Adrenal gland (tissue), 12 donors: ENCODE data around the gene AGPAT1. TPM values are rescaled to one million over a fixed set of nuclear protein-coding genes. Genes with fewer than 3 reads are reported as not detected.

Source experiments
- DNase-seq, 7 donors: peaks; one replicate each; pipeline ENCODE4 v3.0.0-alpha.2; 2019 to 2020
- H3K27ac ChIP-seq, 5 donors: fragments of 200-600 bp; sonication (generic) in 4 of 5; 1 replicate in 3 of 5; 2 replicates in 2 of 5; pipeline versions ENCODE4 v1.5.1 to v1.8.0; 2016 to 2020; ENCODE audit warnings: mild to moderate bottlenecking in 1 of 5
- H3K27me3 ChIP-seq: fragments of 200-600 bp; 2 replicates; pipeline ENCODE4 v1.8.0; 2021
- H3K36me3 ChIP-seq, 2 donors: fragments of 200-600 bp; replicated peaks in 1 of 2; 1 replicate in 1 of 2; 2 replicates in 1 of 2; pipeline versions ENCODE4 v1.5.1 to v1.8.0; 2018 to 2022
- H3K4me1 ChIP-seq, 2 donors: fragments of 200-600 bp; replicated peaks in 1 of 2; 1 replicate in 1 of 2; 2 replicates in 1 of 2; pipeline versions ENCODE4 v1.5.1 to v1.8.0; 2018 to 2021
- H3K4me3 ChIP-seq, 4 donors: fragments of 200-600 bp; sonication (generic) in 3 of 4; one replicate each; pipeline ENCODE4 v1.5.1; 2016 to 2018
- H3K9me3 ChIP-seq, 3 donors: fragments of 200-600 bp; sonication (generic) in 1 of 3; replicated peaks in 1 of 3; 1 replicate in 2 of 3; 2 replicates in 1 of 3; pipeline versions ENCODE4 v1.5.1 to v1.8.0; 2016 to 2021
- POLR2A ChIP-seq, 2 donors: fragments of 450-650 bp; IDR thresholded peaks; one replicate each; pipeline ENCODE4 v1.6.1; 2017; ENCODE audit warnings: antibody characterized with exemption in 2 of 2, mild to moderate bottlenecking in 2 of 2, moderate library complexity in 1 of 2
- WGBS, 4 donors: extraction: QIAGEN DNeasy Blood & Tissue Kit in 2 of 4; methylation state at CpG; one replicate each; pipeline versions ENCODE4 v1.1.5 to v1.1.7; 2013 to 2017; 5-methylcytosine and 5-hydroxymethylcytosine counted together
- intact Hi-C, 2 donors: fragments of 100-400 bp; cut with DNase I; formaldehyde crosslinking; loops; one replicate each; pipeline versions ENCODE4 v1.14.1 to v1.15.0; 2022 to 2023
- polyA plus RNA-seq, 3 donors: library from polyadenylated mRNA; stranded (reverse); fragments of 200-250 nt in 2 of 3; fragments of 350-450 nt in 1 of 3; fragmentation: Illumina TruSeq in 1 of 3; extraction: RNeasy Lipid Tissue Mini Kit (QIAGEN cat#74804) in 1 of 3; gene quantifications; one replicate each; pipeline ENCODE4 v1.2.3, GENCODE V29; 2013 to 2014
- total RNA-seq, 9 donors: library from RNA; depleted of rRNA in 4 of 9; stranded (reverse); fragments of >200 nt in 4 of 9; fragments of 120-200 nt in 1 of 9; fragmentation: NEBNext Ultra II Directional in 1 of 9; extraction: Animal tissue kit (Norgen Biotek cat#: 25700) in 1 of 9; gene quantifications; one replicate each; pipeline versions ENCODE4 v1.1.0 to v1.2.4, GENCODE V29; 2013 to 2023
- TF ChIP-seq, protein P1 (sequence below), 6 experiments: fragments of 450-650 bp in 4 of 6; fragments of 200-600 bp in 2 of 6; sonication (generic) in 1 of 6; IDR thresholded peaks; 1 replicate in 5 of 6; 2 replicates in 1 of 6; pipeline versions ENCODE4 v1.5.1 to v1.8.0; 2016 to 2021; ENCODE audit warnings: antibody characterized with exemption in 6 of 6, mild to moderate bottlenecking in 2 of 6, moderate library complexity in 1 of 6
- donor health status: healthy with polysubstance abuse.
- donor health status: Bipolar disorder and iron deficiency.
- donor health status: DM: yes; HTN: yes; CAD: no.
- donor health status: DM: no; HTN: no; CAD: no.
- donor health status: DM: no; HTN: no; CAD: no.
- donor health status: DM: yes; HTN: yes; CAD: no.

The AGPAT1 gene
- total and polyA plus RNA-seq, 12 donors: 51.9 to 91.9 (median 68.5) TPM

DNA sequence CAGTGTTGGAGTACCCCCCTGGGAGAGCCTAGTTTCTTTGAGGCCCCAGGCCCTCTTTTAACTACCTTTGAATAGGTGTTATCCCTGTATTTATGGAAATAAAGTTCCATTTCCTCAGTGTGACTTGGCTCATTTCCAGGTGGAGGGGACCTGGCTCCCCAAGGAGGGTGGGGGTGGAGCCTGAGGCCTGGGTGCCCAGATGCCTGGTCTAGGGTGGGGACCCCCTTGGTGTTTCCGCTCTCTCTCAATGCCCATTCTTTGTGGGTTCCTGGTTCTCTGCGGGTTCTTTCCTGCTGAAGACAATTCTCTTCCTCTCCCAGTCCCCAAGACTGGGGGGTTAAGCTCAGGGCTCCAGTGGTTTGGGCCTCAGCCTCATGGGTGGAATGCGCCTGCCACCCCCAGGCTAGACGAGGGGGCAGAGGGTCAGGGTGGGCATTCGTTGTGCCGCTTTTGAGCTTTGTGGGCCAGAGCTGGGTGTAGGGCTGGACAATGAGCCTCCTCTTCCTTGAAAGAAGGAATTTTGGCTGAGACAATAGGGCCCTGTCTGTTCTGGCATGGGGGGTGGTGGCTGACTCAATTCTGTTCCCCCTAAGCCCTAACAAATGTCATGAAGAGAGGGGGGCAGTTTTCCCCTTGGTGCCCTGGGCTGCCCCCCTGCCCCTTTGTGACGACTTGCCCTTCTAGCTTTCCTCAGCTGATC is 12.2 kb downstream of the AGPAT1 start:
- Histone ChIP-seq H3K27ac (peak overlapping the region in 1 of 5 donors; percentile 8), H3K27me3 (no peaks in the 10 kb centered on the region), H3K4me3 (no peak overlapping the region), H3K4me1 (no peaks in the 10 kb centered on the region), H3K36me3 (peaks cover 0 to 35% of the 10 kb centered on the region in 2 donors), H3K9me3 (no peaks in the 10 kb centered on the region)
- TF ChIP-seq, protein P1, sequence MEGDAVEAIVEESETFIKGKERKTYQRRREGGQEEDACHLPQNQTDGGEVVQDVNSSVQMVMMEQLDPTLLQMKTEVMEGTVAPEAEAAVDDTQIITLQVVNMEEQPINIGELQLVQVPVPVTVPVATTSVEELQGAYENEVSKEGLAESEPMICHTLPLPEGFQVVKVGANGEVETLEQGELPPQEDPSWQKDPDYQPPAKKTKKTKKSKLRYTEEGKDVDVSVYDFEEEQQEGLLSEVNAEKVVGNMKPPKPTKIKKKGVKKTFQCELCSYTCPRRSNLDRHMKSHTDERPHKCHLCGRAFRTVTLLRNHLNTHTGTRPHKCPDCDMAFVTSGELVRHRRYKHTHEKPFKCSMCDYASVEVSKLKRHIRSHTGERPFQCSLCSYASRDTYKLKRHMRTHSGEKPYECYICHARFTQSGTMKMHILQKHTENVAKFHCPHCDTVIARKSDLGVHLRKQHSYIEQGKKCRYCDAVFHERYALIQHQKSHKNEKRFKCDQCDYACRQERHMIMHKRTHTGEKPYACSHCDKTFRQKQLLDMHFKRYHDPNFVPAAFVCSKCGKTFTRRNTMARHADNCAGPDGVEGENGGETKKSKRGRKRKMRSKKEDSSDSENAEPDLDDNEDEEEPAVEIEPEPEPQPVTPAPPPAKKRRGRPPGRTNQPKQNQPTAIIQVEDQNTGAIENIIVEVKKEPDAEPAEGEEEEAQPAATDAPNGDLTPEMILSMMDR (IDR thresholded peaks at IDR 0.05): no peak
- TF ChIP-seq POLR2A (IDR thresholded peaks at IDR 0.05): no peak
- intact Hi-C loops: loop anchor here in 1 of 2 donors (10.0 kb wide), 1 partner anchor 49 kb away; no protein-coding TSS in a partner anchor
- WGBS, 4 donors: 82 to 90% (median 87%) methylated on average over 3 to 7 of the region's 7 CpGs
- no peak for DNase-seq

DNA sequence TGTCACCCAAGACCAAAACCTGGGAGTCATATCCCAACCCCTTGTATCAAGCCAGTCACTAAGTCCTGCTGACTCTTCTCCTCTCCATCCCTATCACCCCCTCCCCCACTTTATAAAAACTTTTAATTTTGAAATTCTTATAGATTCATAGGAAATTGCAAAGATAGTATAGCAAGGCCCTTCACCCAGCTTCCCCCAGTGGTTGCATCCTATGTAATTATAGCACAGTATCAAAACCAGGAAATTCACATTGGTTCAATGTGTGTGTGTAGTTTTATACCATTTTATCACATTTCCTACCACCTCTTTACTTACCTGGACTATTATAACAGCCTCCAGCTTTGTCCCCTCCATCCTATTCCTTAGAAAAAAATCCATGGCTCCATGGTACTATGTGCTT is 17.8 kb downstream of the AGPAT1 start:
- TF ChIP-seq, protein P1 (IDR thresholded peaks at IDR 0.05): no peak
- TF ChIP-seq POLR2A (IDR thresholded peaks at IDR 0.05): no peak
- H3K4me1 ChIP-seq: peaks cover 9 to 10% of the 10 kb centered on the region in 2 donors
- no peaks in the 10 kb centered on the region for H3K9me3 ChIP-seq
- no peaks in the 10 kb centered on the region for H3K27me3 ChIP-seq
- peaks cover 0 to 43% of the 10 kb centered on the region in 2 donors for H3K36me3 ChIP-seq
- no peak overlapping the region for H3K4me3 ChIP-seq
- no peak for DNase-seq
- no peak overlapping the region for H3K27ac ChIP-seq
- intact Hi-C loops: loop anchor here in 1 of 2 donors (5.0 kb wide), 1 partner anchor 41 kb away; no protein-coding TSS in a partner anchor

DNA sequence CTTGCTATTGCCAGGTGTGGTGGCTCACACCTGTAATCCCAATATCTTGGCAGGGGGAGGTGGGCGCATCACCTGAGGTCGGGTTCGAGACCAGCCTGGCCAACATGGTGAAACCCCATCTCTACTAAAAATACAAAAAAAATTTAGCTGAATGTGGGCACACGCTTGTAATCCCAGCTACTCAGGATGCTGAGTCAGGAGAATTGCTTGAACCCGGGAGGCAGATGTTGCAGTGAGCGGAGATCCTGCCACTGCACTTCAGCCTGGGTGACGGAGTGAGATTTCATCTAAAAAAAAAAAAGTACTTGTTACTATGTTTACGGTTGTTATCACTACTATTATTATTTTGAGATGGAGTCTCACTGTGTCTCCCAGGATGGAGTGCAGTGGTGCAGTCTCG is 19.0 kb downstream of the AGPAT1 start:
- H3K36me3 ChIP-seq: peaks cover 0 to 37% of the 10 kb centered on the region in 2 donors
- 89 to 95% (median 91%) methylated on average over 9 of the region's 9 CpGs for WGBS, 4 donors
- intact Hi-C loops: loop anchor here in 1 of 2 donors (5.0 kb wide), 1 partner anchor 40 kb away; no protein-coding TSS in a partner anchor
- no peak overlapping the region for H3K27ac ChIP-seq
- no peak overlapping the region for H3K4me3 ChIP-seq
- DNase-seq: no peak
- no peak for TF ChIP-seq POLR2A (IDR thresholded peaks at IDR 0.05)
- TF ChIP-seq, protein P1 (IDR thresholded peaks at IDR 0.05): no peak
- no peaks in the 10 kb centered on the region for H3K9me3 ChIP-seq
- H3K27me3 ChIP-seq: no peaks in the 10 kb centered on the region
- peaks cover 14 to 20% of the 10 kb centered on the region in 2 donors for H3K4me1 ChIP-seq

DNA sequence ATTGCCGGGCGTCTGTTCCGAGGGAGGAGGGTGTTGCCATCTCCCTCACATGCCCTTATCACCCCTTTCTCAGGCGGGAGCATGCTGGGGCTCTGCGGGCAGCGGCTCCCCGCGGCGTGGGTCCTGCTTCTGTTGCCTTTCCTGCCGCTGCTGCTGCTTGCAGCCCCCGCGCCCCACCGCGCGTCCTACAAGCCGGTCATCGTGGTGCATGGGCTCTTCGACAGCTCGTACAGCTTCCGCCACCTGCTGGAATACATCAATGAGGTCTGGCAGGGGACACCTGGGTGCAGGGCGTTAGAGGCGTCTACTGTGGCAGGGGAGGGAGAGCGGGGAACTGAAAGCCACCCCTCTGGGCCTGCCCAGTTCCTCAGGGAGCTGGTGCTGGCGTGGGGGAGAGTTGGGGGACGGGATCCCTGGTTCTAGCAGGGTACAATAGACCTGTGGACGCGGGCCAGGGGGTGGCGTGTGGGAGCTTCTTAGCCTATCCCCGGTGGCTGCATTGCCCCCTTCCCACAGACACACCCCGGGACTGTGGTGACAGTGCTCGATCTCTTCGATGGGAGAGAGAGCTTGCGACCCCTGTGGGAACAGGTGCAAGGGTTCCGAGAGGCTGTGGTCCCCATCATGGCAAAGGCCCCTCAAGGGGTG is 21.2 kb downstream of the AGPAT1 start:
- TF ChIP-seq, protein P1 (IDR thresholded peaks at IDR 0.05): peak; percentile 12 to 73 (median 64)
- no peak for TF ChIP-seq POLR2A (IDR thresholded peaks at IDR 0.05)
- Histone ChIP-seq H3K9me3 (no peaks in the 10 kb centered on the region), H3K27me3 (no peaks in the 10 kb centered on the region), H3K27ac (peak overlapping the region; percentile 73 to 94 (median 86)), H3K36me3 (peaks cover 0 to 34% of the 10 kb centered on the region in 2 donors), H3K4me1 (peaks cover 14 to 20% of the 10 kb centered on the region in 2 donors), H3K4me3 (peak overlapping the region; percentile 62 to 89 (median 76))
- WGBS, 4 donors: 4 to 17% (median 6%) methylated on average over 6 to 34 of the region's 34 CpGs
- DNase-seq: peak; percentile 70 to 88 (median 75)
- intact Hi-C loops: loop anchor here in 1 of 2 donors (5.0 kb wide), 1 partner anchor 37 kb away; no protein-coding TSS in a partner anchor
